Kidney capillary endothelial cell (primary cell): Measurements from ENCODE around the gene ABCA9.
"Not testable (repeated sequence)": the region's sequence is repeated elsewhere in the genome, so short reads cannot be mapped to it uniquely, and the experiment has no call there.

ENCODE experiments used
- DNase-seq: peaks from one replicate; pipeline ENCODE4 v3.0.0-alpha.2; 2018; ENCODE audit warnings: low spot score

The ABCA9 gene

DNA sequence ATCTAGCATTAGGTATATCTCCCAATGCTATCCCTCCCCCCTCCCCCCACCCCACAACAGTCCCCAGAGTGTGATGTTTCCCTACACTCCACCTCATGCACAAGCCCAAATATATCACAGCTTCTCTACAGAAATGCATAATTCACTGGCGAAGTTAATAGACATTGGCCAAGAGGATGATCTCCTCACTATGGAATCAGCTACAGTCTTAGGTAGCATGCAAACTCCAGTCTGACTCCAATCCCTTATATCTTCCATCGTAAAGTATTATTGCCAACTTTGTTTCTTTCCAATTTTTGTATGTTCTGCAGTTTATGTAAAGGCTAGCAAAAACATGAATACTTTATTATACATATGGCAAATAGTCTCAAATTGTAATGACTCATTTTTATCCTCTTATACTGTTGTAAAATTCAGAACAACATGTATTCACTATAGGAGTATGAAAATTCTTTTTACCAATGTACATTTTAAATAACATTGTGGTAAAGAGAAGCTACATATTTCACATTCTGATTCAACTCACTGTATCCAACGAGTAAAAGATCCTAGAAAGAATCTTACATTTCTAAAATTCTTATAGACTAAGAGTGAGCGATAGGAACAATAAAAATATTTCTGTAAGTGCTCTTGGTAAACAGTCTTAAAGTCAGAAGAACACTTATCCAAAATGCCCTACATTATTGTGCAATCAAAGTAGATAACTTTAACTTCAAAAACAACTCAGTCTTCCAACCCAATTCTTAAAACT, 106.4 kb downstream of the ABCA9 start:
- no peak for DNase-seq

DNA sequence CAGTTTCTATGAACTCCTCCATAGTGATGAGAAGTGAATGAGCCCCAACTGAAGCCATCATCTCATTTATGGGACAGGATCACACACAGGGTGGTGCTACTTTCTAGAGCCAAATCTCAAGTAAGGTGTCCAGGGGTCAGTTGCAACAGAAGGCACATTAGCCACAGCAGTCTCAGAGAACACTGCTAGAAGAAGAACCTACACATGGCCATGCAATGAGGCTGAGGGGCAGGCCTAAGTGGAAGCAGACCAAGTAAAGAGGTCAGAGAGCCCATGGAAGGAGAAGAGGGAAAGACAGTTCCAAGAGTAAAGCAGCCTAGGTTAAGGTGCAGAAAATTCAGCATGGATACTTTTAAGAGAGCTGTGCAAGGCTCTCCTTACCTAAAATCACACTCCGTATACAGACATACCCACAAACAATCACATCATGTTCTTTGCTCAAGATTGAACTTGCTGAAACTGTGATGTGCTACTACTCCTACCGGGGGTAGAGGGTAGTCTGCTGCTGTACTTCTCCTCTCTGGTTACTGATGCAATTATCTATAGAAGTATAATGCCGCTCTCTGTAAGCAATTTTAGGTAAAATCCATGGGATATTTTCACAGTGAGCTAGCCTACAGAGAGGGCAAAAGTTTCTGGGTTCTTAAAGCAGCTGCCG, 107.3 kb downstream of the ABCA9 start:
- no peak for DNase-seq

DNA sequence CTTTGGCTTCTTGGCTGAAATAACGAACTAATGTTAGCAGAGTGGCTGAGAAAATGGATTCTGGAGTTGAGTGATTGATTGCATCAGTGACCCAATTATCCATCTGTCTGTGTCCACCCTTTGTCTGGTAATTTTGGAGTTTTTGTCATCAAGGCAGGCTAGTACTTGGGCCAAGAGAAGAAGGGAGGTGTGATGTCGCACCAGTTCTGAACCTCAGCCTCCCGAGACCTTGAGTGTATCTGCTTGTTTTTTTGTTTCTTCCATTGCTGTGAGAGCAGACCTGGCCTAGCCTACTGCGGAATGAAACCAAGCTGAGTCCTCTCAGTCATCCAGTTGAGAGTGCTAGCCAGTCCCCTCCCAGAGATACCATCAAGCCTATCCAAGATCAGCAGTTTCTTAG, 110.0 kb downstream of the ABCA9 start:
- DNase-seq = no peak

- DNase-seq = not testable (repeated sequence)
These were observed 112.9 kb downstream of the ABCA9 start for GRCh38 chr17:68947868-68948267.

GRCh38 chr17:68944435-68945035, 116.2 kb downstream of the ABCA9 start:
- DNase-seq = no peak

DNA sequence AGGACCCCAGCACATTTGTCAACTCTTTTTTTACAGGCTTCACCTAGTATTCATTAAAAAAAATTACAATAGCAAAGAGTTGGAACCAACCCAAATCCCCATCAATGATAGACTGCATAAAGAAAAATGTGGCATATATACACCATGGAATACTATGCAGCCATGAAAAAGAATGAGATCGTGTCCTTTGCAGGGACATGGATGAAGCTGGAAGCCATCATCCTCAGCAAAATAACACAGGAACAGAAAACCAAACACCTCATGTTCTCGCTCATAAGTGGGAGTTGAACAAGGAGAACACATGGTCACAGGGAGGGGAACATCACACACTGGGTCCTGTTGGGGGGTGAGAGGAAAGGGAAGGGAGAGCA, 116.9 kb downstream of the ABCA9 start:
- not testable (repeated sequence) for DNase-seq

GRCh38 chr17:68943123-68943811, 117.5 kb downstream of the ABCA9 start:
- no peak for DNase-seq

- no peak for DNase-seq
These were observed 118.3 kb downstream of the ABCA9 start for GRCh38 chr17:68942389-68942788.

DNA sequence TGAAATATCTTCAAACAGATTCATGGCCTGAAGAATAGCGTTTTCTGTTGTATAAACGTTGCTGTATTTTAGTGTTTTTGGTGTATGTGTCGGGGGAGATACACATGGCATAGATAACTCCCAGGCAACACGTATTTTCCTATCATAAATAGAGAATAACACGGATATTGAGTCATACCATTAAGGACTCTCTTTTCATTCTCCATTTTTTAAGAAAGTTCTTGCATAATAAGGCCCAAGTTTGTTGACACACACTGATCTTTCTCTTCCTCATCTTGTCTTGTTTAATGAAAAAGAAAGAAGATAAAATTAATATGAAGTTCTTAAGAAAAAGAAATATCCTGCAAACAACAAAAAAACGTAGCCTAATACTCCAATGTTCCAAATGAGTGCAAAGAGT, 119.0 kb downstream of the ABCA9 start:
- no peak for DNase-seq

DNA sequence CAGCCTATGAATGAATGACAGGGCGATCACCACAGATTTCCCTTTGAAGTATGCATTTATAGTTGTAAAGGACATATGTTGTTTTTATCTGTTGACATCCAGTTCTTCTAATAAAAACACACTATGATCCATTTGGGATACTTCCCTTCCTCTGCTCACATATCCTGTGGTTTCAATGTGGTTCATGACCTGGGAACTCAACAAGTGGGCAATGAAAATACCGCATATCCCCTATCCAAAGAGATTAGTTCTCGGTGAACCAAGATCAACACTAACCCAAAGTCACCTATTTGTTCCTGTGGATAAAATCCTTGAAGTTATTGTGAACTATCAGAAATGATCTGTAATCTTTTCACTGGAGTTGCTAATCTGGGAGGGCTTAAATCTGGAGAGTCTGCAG, 121.5 kb downstream of the ABCA9 start:
- no peak for DNase-seq

DNA sequence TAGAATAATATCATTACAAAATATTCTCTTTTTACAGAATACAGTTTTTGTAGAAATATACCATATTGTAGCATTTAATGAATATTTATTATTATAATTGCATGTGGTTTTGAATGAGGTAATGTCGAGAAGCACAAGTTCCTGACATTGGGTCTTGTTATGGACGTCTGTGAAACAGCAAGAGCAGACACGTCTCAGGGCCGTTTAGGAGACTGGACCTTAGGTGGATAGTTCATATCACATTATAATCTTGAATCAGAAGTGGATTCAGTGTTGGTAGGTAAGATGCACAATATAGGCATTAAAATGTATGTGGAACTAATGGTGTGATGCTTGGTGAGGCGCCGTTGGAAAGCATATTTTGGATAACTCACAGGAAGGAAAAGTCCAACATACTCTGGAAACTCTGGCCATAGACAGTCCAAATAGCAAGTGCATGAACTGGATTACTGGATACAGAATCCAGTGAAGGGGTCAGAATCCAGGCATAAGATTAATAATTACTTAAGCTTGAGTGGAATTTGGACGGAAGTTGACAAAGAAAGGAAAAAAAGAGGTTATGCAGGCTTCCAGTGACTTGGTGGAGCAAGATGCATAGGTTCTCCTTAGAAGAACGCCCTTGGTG, 122.7 kb downstream of the ABCA9 start:
- DNase-seq = no peak

DNA sequence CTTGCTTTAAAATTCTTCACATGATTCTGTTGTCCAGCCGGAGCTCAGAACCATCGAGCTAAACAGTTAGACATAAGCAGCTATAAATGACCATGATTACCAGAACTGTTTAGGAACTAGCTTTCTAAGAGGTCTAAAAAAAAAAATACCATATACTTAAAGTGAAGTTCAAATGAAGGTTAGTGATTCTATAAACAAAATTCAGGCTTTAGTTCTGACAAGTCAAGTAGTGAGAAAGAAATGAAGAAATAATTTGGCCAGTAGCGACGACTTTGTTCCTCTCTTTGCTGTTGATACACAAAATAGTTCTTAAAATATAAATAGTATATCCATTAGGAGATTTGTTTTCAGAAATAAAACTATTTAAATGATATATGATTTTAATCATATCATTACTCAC, 133.2 kb downstream of the ABCA9 start:
- DNase-seq = no peak

- DNase-seq = no peak
These were observed 135.7 kb downstream of the ABCA9 start for GRCh38 chr17:68924793-68925720.
